NCI-H1105 (cell line): ENCODE results near the gene LRRC45.
"Not testable (repeated sequence)": the region's sequence is repeated elsewhere in the genome, so short reads cannot be mapped to it uniquely, and the experiment has no call there.

Experiments
- DNase-seq: peaks from one replicate; lab custom pipeline; 2025; lab: John Stamatoyannopoulos, UW

The LRRC45 gene

DNA sequence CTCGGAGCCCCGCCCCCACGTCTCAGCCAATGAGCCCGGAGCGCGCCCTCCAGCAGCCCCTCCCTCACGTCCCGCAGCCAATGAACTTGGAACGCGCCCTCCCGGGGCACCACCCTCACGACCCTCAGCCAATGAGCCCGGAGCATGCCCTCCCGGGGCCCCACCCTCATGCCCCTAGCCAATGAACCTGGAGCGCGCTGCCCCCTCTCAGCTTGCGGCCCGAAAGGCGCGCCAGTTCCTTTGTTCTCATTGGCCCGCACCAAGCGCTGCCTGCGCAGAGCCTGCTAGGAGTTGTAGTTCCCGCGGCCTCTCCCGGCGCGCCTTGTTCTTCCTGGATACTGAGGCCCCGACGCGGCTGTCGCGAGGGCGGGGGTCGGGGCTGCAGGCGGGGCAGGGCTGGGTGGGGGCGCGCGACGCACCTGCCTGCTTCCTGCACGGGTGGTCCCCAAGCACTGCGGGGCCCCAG, at the start of gene LRRC45:
LRRC45 (plus strand) TSS at position 325 of the 466 bp plus-strand sequence. CDS start 339 bp downstream, outside the sequence.
- peak; percentile 98 for DNase-seq

- DNase-seq, result no peak
Observed at GRCh38 chr17:81973432-81973831, 49.7 kb upstream of the LRRC45 start.

DNA sequence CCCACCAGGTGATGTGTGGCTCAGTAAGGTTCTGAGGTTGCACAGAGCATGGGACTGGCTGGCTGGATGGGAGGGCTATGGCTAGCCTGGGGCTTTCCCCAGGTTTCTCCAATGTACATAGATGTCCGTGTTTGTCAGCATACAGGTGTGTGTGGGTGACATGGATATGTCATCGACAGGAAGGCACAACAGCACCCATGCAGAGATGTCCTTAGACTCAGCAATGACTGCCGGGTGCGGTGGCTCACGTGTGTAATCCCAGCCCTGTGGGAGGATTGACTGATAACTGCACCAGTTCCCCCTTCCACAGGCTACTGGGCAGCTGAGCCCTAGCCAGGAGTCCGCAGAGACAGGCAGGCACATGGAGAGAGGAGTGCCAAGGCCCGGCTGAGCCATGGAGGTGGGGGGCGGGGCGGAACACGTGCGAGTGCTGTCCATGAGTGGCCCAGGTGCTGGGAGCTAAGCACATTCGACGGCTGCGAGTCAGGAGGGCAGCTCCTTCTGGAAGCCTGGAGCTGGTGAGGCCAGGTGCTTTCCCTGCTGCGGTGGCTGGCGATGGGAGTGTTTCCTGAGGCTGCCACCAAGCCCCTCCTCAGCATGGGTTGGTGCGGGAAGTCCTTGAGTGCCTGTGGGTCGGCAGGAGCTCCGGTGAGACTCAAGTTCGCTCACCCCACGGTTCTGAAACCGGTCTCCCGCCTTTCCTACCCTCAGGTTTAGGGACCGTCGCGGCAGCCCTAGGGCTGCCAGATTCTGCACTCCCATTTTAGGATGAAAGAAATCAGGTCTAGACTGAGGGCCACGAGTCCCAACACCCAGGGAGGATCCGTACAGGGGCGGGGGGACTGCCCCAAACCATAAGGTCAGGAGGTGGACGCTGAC, 46.5 kb upstream of the LRRC45 start:
- peak; percentile 38 for DNase-seq

DNA sequence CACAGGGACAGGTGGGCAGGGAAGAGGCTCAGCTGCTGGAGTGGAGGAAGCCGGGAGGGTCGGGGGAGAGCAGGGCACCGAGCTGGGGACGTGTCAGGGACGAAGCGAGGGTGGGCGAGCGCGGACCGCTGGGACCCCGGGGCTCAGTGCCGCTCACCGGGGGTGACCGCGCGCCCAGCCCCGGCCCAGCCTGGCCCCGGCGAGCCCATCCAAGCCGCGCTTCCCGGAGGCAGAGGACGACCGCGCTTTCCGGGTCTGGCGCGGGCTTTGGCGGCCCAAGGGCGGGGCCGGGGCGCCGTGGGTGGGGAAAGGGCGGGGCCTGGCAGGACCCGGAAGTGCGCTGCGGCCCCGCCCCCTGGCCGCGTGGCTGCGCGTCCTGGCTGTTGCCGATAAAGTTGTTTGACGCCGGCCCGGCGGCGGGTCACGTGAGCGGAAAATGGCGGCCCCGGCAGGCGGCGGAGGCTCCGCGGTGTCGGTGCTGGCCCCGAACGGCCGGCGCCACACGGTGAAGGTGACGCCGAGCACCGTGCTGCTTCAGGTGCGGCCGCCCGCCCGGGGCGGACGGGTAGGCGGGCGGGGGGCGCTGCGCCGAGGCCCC, 45.8 kb upstream of the LRRC45 start, which contains the start of gene ASPSCR1:
ASPSCR1 (plus strand) TSS at position 419 of the 598 bp plus-strand sequence; CDS start at position 437, 18 bp downstream.
- peak; percentile 73 for DNase-seq

GRCh38 chr17:81978524-81979298, 44.4 kb upstream of the LRRC45 start:
- DNase-seq, result no peak

DNA sequence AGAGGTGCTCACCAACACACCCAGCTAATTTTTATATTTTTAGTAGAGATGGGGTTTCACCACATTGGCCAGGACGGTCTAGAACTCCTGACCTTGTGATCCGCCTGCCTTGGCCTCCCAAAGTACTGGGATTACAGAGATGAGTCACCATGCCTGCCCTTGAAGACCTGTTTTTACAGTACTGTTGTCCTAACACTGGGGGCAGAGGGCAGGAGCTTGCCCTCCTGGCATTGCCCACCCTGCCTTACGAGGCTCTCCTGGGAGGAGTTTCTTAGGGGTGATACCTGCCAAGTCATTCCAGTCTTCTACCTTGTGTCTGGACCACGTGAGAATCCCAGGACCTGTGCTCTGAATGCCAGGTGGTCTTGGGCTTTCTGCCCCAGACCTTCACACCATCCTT, 43.0 kb upstream of the LRRC45 start:
- no peak for DNase-seq

GRCh38 chr17:81980707-81981343, 42.3 kb upstream of the LRRC45 start:
- no peak for DNase-seq

DNA sequence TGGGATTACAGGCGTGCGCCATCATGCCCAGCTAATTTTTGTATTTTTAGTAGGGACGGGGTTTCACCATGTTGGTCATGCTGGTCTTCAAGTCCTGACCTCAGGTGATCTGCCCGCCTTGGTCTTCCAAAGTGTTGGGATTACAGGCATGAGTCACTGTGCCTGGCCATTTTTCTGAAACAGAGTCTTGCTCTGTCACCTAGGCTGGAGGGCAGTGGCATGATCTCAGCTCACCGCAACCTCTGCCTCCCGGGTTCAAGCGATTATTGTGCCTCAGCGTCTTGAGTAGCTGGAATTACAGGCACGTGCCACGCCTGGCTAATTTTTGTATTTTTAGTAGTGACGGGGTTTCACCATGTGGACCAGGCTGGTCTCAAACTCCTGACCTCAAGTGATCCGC, 41.6 kb upstream of the LRRC45 start:
- DNase-seq, result not testable (repeated sequence)

- DNase-seq, result no peak
Observed at GRCh38 chr17:81983011-81983638, 40.0 kb upstream of the LRRC45 start.

GRCh38 chr17:81983639-81984373, 39.3 kb upstream of the LRRC45 start:
- no peak for DNase-seq

- DNase-seq, result no peak
Observed at GRCh38 chr17:81984773-81985410, 38.2 kb upstream of the LRRC45 start.

DNA sequence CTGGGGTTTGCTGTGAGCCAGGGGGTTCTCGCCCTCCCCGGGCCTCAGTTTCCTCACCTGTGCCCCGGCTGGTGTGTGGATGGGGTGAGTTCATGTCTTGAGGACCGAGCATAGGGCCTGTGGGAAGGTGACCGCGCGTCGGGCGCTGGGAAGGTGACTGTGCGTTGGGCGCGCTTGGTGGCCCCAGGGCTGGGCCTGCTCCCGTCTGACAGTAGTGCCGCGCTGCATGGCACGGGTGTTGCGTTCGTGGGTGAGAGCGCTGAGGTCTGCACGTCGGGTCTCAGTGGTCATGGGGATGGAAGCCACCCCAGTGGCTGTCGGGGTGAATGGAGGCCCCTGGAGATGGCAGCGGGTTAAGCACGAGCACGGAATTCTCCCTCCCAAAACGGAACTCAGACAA, 36.5 kb upstream of the LRRC45 start:
- no peak for DNase-seq

DNA sequence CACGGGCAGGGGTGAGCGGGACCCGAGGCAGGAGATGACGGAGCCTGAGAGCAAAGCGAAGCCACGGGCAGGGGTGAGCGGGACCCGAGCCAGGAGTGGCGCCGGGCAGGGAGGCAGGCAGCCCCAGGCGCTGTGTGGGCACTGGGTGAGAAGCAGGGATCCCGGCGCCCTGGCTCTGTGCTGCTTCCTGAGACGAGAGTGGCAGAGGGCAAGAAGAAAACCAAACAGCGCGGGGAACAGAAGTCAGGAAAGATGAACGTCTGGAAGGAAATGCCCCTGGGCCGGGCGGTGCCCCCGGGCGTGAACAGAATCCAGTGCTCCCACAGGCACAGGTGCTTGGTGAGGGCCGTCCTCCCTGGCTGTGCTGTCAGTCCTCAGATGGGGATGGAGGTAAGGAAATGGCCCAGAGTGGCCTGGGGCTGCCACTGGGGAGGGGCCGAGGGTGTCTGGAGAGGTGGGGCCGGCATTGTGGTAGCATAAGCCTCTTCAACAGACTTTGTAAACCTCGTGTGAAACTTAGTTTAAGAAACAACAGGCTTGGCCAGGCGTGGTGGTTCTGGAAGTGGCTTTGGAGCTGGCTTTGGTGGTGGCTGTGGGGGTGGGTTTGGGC, 35.8 kb upstream of the LRRC45 start:
- no peak for DNase-seq

GRCh38 chr17:81990836-81991683, 32.0 kb upstream of the LRRC45 start:
- no peak for DNase-seq

GRCh38 chr17:81991684-81992305, 31.3 kb upstream of the LRRC45 start:
- no peak for DNase-seq

- DNase-seq, result no peak
Observed at GRCh38 chr17:81992306-81993102, 30.6 kb upstream of the LRRC45 start.
